Effector CD4-positive, alpha-beta T cell (primary cell): Measurements from ENCODE around the gene PLP2.

Experiments used
- DNase-seq: peaks from one replicate; pipeline ENCODE4 v3.0.0-alpha.2; 2020

Gene PLP2

GRCh38 chrX:49187526-49187925 lies 15.8 kb downstream of the PLP2 start:
- DNase-seq, result no peak

GRCh38 chrX:49188468-49189076 lies 16.9 kb downstream of the PLP2 start:
- no peak for DNase-seq

DNA sequence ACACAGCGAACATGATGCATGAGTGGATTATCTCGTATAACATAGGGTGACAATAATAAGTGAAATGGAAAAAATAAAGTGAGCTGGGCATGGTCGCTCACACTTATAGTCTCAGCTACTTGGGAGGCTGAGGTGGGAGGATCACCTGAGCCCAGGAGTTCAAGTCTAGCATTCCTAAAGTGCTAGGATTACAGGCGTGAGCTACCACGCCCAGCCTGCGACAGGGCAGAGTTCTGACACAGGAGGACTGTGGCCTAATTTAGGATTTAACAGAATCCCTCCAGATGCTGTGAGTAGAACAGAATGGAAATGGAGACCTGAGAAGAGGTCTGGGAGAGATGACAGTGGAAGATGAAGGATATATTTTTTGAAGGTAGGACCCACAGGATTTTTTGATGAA lies 17.9 kb downstream of the PLP2 start:
- no peak for DNase-seq

DNA sequence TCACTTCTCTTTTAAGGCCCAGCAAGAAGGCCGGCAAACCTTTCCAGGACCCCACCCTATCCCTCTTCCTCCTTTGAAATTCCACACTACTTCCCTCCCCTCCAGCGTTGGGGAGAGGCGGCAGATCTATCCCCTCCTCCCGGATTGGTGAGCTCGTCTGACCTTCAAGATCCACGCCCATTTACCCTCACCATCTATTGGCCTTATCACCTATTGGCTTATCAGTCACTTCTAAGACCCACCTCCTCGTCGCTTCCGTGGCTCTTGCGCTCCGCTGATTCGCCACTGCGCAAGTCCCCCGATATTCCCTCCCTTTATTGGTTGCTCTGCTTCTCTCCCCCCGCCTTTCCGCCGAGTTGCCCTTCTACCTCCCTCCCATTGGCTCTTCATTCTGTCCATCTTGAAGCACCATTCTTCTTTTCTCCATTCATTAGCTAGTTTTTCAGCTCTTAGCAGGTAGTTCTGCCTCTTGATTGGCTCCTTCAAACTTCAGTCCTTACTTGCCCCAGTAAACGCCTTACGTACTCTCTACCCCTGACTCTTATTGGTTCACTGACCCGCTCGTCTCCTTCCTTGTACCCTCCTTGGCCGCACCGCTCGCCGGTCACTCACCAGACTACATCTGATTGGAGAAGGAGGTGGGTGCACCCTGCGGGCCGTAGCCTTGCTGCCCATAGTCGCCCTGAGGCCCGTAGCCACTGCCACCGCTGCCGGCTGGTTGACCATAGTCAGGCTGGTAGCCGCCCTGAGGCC lies 19.3 kb downstream of the PLP2 start:
- DNase-seq, result peak; percentile 74

DNA sequence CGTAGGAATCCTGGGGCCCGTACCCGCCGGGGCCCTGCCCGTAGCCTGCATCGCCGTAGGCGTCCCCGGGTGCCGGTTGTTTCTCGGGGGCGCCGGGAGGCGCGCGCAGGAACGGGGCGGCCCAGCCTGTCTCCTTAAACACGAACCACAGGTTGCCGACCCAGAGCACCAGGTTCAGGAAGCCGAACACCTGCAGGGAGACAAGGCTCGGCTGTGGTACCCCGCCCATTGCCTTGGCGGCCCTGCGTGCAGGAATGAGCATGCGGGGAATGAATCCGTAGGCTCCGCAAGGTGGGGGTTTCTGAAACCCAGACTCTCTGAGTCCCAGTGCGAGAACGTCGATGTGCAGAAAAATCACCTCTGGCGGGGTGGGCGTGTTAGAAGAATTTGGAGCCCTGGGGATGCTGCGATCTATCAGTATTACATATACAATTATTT lies 19.9 kb downstream of the PLP2 start:
- no peak for DNase-seq

GRCh38 chrX:49192722-49193328 lies 21.1 kb downstream of the PLP2 start:
- no peak for DNase-seq

- DNase-seq, result no peak
These were observed 21.9 kb downstream of the PLP2 start for GRCh38 chrX:49193542-49193964.

- DNase-seq, result no peak
These were observed 25.9 kb downstream of the PLP2 start for GRCh38 chrX:49197543-49198087.

DNA sequence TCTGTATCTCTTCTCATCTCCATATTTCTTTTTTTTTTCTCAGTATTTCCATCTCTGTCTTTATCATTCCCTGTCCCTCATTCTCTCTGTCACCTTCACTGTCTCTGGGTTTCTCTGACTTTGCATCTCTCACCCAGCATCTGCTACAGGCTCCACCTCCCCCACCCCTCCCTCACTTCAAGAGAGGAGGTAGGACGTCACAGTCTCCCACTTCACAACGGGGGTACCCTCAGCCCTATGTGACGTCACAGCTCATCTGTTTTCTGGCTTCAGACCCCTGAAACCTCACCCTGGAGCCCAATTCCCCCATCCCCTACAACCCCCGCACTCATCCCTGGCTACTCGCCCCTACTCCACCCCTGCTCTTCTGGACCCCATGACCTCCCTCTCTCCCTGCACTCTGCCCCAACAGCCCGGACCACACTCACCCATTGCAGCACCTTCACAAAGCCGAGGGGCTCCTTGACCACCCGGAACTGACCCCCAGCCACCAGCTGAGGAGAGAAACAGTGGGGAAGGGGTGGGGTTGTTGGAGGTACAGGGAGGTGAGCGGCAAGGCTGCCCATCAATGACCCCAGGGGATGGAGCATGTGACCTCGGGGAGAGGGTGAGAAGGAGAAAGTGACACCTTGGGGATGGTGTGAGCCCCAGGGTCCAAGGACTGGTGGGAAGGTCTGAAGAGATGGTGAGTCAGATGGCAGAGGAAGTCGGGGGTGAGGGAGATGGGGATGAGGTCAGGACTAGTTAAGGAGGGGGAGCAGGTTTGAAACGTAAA lies 27.0 kb downstream of the PLP2 start:
- DNase-seq, result no peak

- DNase-seq, result no peak
These were observed 27.6 kb downstream of the PLP2 start for GRCh38 chrX:49199315-49199595.

- peak; percentile 81 for DNase-seq
These were observed 28.4 kb downstream of the PLP2 start, which contains the start of gene SYP for GRCh38 chrX:49199906-49200771. SYP (minus strand) TSS chrX:49200193; CDS start chrX:49200186, 7 bp downstream.

- DNase-seq, result no peak
These were observed 30.3 kb downstream of the PLP2 start for GRCh38 chrX:49202022-49202421.

DNA sequence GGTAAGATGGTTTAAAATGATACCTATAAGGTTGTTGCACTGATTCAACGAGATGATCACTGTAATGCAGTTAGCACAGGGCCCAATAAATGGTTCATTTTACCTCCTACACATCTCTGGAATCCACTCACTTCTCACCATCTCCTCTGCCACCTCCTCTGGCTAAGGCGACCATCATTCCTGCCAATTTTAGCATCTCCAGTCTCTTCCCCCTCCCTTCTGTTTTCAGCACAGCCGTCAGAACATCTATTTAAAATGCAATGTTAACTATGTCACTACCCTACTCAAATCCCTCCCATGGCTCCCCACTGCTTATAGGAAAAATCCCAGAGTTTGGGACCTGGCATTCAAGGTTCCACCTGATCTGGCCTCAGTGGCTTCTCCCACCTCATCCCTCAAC lies 31.8 kb downstream of the PLP2 start:
- DNase-seq, result no peak

GRCh38 chrX:49204017-49204416 lies 32.3 kb downstream of the PLP2 start:
- DNase-seq, result no peak

- DNase-seq, result no peak
These were observed 33.0 kb downstream of the PLP2 start for GRCh38 chrX:49204709-49205108.

GRCh38 chrX:49205443-49205842 lies 33.7 kb downstream of the PLP2 start:
- DNase-seq, result no peak

GRCh38 chrX:49206543-49206942 lies 34.8 kb downstream of the PLP2 start:
- no peak for DNase-seq

DNA sequence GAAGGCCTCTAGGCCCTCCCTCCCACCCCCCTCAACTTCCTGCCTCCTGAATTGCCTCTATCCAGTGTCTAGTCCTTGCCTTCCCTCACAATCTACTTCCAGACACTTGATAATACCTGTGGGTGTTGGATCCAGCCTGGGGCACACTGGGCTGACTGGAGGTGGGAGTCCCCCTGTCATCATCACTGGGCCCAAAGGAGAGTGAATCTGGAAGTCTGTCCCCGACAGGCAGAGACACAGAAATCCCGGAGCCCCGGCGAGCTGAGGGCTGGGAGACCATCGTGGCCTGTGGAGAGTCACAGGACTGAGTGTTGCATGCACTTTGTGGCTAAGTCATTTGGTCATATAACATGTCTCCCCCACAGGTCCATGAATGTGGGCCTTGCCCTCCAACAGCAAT lies 36.7 kb downstream of the PLP2 start:
- DNase-seq, result no peak

GRCh38 chrX:49209434-49210251 lies 37.9 kb downstream of the PLP2 start:
- DNase-seq, result no peak

GRCh38 chrX:49210406-49210805 lies 38.7 kb downstream of the PLP2 start:
- no peak for DNase-seq

DNA sequence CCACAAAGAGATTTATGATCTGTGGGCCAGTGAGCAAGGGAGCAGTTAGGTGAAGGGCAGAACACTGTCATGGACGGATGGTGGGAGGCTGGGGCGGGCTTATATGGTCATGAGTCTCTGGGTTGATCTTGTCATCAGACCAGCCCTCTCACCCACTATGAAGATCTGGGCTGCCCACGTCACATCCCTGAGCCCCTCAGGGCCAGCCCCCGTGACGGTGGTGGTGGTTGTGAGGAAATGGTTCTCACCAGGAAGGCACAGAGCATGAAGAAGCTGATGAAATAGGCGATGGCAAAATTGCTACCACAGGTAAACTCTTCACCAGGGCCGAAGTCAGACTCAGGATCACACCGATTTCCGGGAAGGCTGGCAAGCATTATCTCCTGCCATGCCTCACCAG lies 39.4 kb downstream of the PLP2 start:
- no peak for DNase-seq
